GM21381 (cell line): ENCODE measurements around the gene NR1H2.
"Not testable (repeated sequence)": the region's sequence is repeated elsewhere in the genome, so short reads cannot be mapped to it uniquely, and the experiment has no call there.

Source experiments
- ATAC-seq: cut with Tn5 transposase; IDR thresholded peaks from one replicate; pipeline ENCODE4 v1.9.1; 2021; ENCODE audit warnings: mild to moderate bottlenecking, moderate library complexity; ENCODE audit not compliant: unreplicated experiment

The NR1H2 gene

GRCh38 chr19:50376166-50377050 is at the start of gene NR1H2:
TSS of gene NR1H2 (plus strand) at chr19:50376457. CDS start at chr19:50377606, 1,149 bp downstream.
- ATAC-seq, result peak; percentile 83

GRCh38 chr19:50327013-50327412 is 49.2 kb upstream of the NR1H2 start:
- no peak for ATAC-seq

GRCh38 chr19:50327461-50328223 is 48.6 kb upstream of the NR1H2 start:
- ATAC-seq, result no peak

GRCh38 chr19:50328224-50328872 is 47.9 kb upstream of the NR1H2 start:
- no peak for ATAC-seq

- ATAC-seq, result peak; percentile 14
Observed at GRCh38 chr19:50328873-50329145, 47.4 kb upstream of the NR1H2 start.

- ATAC-seq, result peak; percentile 43
Observed at GRCh38 chr19:50329146-50329925, 46.9 kb upstream of the NR1H2 start, which contains the start of gene KCNC3. TSS of gene KCNC3 (minus strand) at chr19:50329377. CDS start at chr19:50329082, 295 bp downstream.

GRCh38 chr19:50329926-50330294 is 46.3 kb upstream of the NR1H2 start:
- not testable (repeated sequence) for ATAC-seq

GRCh38 chr19:50330365-50331078 is 45.7 kb upstream of the NR1H2 start:
- ATAC-seq, result peak; percentile 34

GRCh38 chr19:50331221-50331993 is 44.9 kb upstream of the NR1H2 start:
- ATAC-seq, result no peak

- no peak for ATAC-seq
Observed at GRCh38 chr19:50331994-50332243, 44.3 kb upstream of the NR1H2 start.

- ATAC-seq, result no peak
Observed at GRCh38 chr19:50332244-50333038, 43.8 kb upstream of the NR1H2 start.

GRCh38 chr19:50333235-50333736 is 43.0 kb upstream of the NR1H2 start:
- ATAC-seq, result peak; percentile 38

GRCh38 chr19:50333737-50334617 is 42.3 kb upstream of the NR1H2 start:
- peak; percentile 29 for ATAC-seq

- ATAC-seq, result no peak
Observed at GRCh38 chr19:50334741-50335421, 41.4 kb upstream of the NR1H2 start.

- not testable (repeated sequence) for ATAC-seq
Observed at GRCh38 chr19:50337031-50337430, 39.2 kb upstream of the NR1H2 start.

GRCh38 chr19:50340331-50340730 is 35.9 kb upstream of the NR1H2 start:
- ATAC-seq, result no peak

GRCh38 chr19:50341091-50341564 is 35.1 kb upstream of the NR1H2 start:
- ATAC-seq, result no peak
